Endodermal cell (in vitro differentiated cells): ENCODE results near the gene CRYGD. TPM values are rescaled to one million over a fixed set of nuclear protein-coding genes. Genes with fewer than 3 reads are reported as not detected.

Source experiments
- DNase-seq: peaks from one replicate; pipeline ENCODE4 v3.0.0-alpha.2; 2017
- H3K27ac ChIP-seq: 2 replicates; pipeline ENCODE4 v1.5.1; 2013; ENCODE audit warnings: mild to moderate bottlenecking, low read depth, low read length, moderate library complexity
- H3K27me3 ChIP-seq: 2 replicates; pipeline ENCODE4 v1.6.1; 2013; ENCODE audit warnings: mild to moderate bottlenecking, low read length, moderate library complexity; ENCODE audit not compliant: insufficient read depth, control insufficient read depth, poor library complexity, severe bottlenecking
- H3K36me3 ChIP-seq: 2 replicates; pipeline ENCODE4 v1.7.0; 2013; ENCODE audit warnings: mild to moderate bottlenecking, low read length, moderate library complexity; ENCODE audit not compliant: control insufficient read depth, insufficient read depth
- H3K4me1 ChIP-seq: one replicate; pipeline ENCODE4 v1.7.0; 2013; ENCODE audit warnings: low read length; ENCODE audit not compliant: control insufficient read depth, insufficient read depth
- H3K4me3 ChIP-seq: 2 replicates; pipeline ENCODE4 v1.5.1; 2013; ENCODE audit warnings: mild to moderate bottlenecking, low read length, moderate library complexity
- H3K9ac ChIP-seq: 2 replicates; pipeline ENCODE4 v1.6.1; 2013; ENCODE audit warnings: mild to moderate bottlenecking, low read length, moderate library complexity; ENCODE audit not compliant: poor library complexity, severe bottlenecking; ENCODE audit errors: extremely low read depth
- H3K9me3 ChIP-seq: 2 replicates; pipeline ENCODE4 v1.6.1; 2013; ENCODE audit warnings: mild to moderate bottlenecking, low read length, moderate library complexity; ENCODE audit not compliant: control insufficient read depth
- H3K27ac Mint-ChIP-seq: 2 replicates; pipeline ENCODE4 v1.8.0; 2020; ENCODE audit warnings: mixed read lengths
- H3K27me3 Mint-ChIP-seq: 2 replicates; pipeline ENCODE4 v1.8.0; 2021; ENCODE audit warnings: mild to moderate bottlenecking, mixed read lengths; ENCODE audit not compliant: insufficient read depth
- H3K36me3 Mint-ChIP-seq: 2 replicates; pipeline ENCODE4 v1.8.0; 2020; ENCODE audit warnings: low read depth, mixed read lengths
- H3K4me1 Mint-ChIP-seq: 2 replicates; pipeline ENCODE4 v1.8.0; 2020; ENCODE audit warnings: mixed read lengths
- H3K4me3 Mint-ChIP-seq: 2 replicates; pipeline ENCODE4 v1.8.0; 2020; ENCODE audit warnings: mild to moderate bottlenecking, moderate library complexity, mixed read lengths
- H3K9me3 Mint-ChIP-seq: 2 replicates; pipeline ENCODE4 v1.8.0; 2020; ENCODE audit warnings: mild to moderate bottlenecking, mixed read lengths
- CTCF ChIP-seq: fragments of 200-600 bp; sonication (generic); conservative IDR thresholded peaks from 2 replicates; pipeline ENCODE4 v1.5.0; 2021; ENCODE audit warnings: antibody characterized with exemption, mild to moderate bottlenecking
- WGBS, 2 experiments: methylation state at CpG; one replicate each; pipeline versions ENCODE4 v1.1.5 to v1.1.7; 2013; ENCODE audit warnings: missing lambda C conversion rate in 2 of 2, mixed read lengths in 1 of 2; ENCODE audit not compliant: insufficient coverage in 1 of 2, insufficient read length in 1 of 2; 5-methylcytosine and 5-hydroxymethylcytosine counted together
- total RNA-seq, 2 donors: library from RNA; stranded (reverse); fragmentation: NEBNext Ultra II Directional in 1 of 2; extraction: Animal tissue kit (Norgen Biotek cat#: 25700) in 1 of 2; gene quantifications; 2 replicates in 1 of 2; 3 replicates in 1 of 2; pipeline ENCODE4 v1.2.1, GENCODE V29; 2021

The CRYGD gene
- total RNA-seq, 2 donors from 2014 or later = 2.2 TPM; not detected in 1

DNA sequence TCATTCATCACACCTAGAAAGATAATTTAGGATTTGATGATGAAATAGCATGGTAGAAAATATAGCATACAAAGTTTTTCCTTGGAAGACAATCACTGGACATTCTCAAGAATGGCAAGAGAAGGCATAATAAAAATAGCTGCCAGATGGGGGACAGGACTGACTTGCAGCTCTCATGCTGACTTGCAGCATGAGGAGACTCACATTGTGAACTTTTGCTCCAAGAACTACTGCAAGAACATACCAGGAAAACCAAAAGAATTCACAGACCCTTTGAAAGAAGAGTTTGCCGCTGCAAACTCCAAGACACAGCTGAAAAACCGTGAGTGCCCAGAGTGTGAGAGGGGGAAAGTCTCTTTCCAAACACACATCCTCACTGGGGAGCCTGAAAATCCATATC, 47.0 kb downstream of the CRYGD start:
- Mint-ChIP-seq H3K4me3 (no peak overlapping the region), H3K36me3 (no peaks in the 10 kb centered on the region), H3K27ac (no peak overlapping the region), H3K9me3 (peaks cover 12% of the 10 kb centered on the region), H3K4me1 (peaks cover 26% of the 10 kb centered on the region), H3K27me3 (no peaks in the 10 kb centered on the region)
- H3K27me3 ChIP-seq = no peaks in the 10 kb centered on the region
- no peak overlapping the region for H3K9ac ChIP-seq
- no peak for TF ChIP-seq CTCF
- H3K4me3 ChIP-seq = no peak overlapping the region
- no peaks in the 10 kb centered on the region for H3K36me3 ChIP-seq
- WGBS, 2 experiments = 60 to 94% methylated on average over 1 to 2 of the region's 2 CpGs
- no peak for DNase-seq
- peaks cover 12% of the 10 kb centered on the region for H3K4me1 ChIP-seq
- no peak overlapping the region for H3K27ac ChIP-seq
- H3K9me3 ChIP-seq = no peaks in the 10 kb centered on the region

GRCh38 chr2:208074610-208075356, 49.5 kb downstream of the CRYGD start:
- H3K9me3 ChIP-seq = no peaks in the 10 kb centered on the region
- H3K9ac ChIP-seq = no peak overlapping the region
- no peaks in the 10 kb centered on the region for H3K36me3 ChIP-seq
- Mint-ChIP-seq H3K4me3 (no peak overlapping the region), H3K27me3 (no peaks in the 10 kb centered on the region), H3K36me3 (no peaks in the 10 kb centered on the region), H3K4me1 (peaks cover 27% of the 10 kb centered on the region), H3K9me3 (peaks cover 2% of the 10 kb centered on the region), H3K27ac (no peak overlapping the region)
- H3K4me3 ChIP-seq = no peak overlapping the region
- TF ChIP-seq CTCF = no peak
- no peaks in the 10 kb centered on the region for H3K27me3 ChIP-seq
- 81 to 88% methylated on average over 4 to 8 of the region's 9 CpGs for WGBS, 2 experiments
- peak; percentile 47 for DNase-seq
- peaks cover 16% of the 10 kb centered on the region for H3K4me1 ChIP-seq
- H3K27ac ChIP-seq = no peak overlapping the region

- Histone ChIP-seq H3K36me3 (no peaks in the 10 kb centered on the region), H3K27ac (no peak overlapping the region), H3K4me3 (no peak overlapping the region), H3K9me3 (no peaks in the 10 kb centered on the region), H3K27me3 (no peaks in the 10 kb centered on the region), H3K4me1 (peaks cover 6% of the 10 kb centered on the region), H3K9ac (no peak overlapping the region)
- H3K4me1 Mint-ChIP-seq = peaks cover 4% of the 10 kb centered on the region
- peak; percentile 95 for TF ChIP-seq CTCF
- peak; percentile 93 for DNase-seq
- H3K27ac Mint-ChIP-seq = no peak overlapping the region
- no peaks in the 10 kb centered on the region for H3K9me3 Mint-ChIP-seq
- no peaks in the 10 kb centered on the region for H3K36me3 Mint-ChIP-seq
- 0 to 29% methylated on average over 4 to 9 of the region's 9 CpGs for WGBS, 2 experiments
- H3K4me3 Mint-ChIP-seq = no peak overlapping the region
- no peaks in the 10 kb centered on the region for H3K27me3 Mint-ChIP-seq
Observed at GRCh38 chr2:208072250-208072892, 52.0 kb downstream of the CRYGD start.

Other genes starting within 250 kb of the CRYGD start
- gene PLEKHM3, start 99.0 kb downstream of the CRYGD start, total RNA-seq = 10 to 100 TPM; 13.3 to 17.9 TPM
- not detected for gene CRYGC, start 5.3 kb upstream of the CRYGD start, total RNA-seq
- gene CRYGB, start 21.6 kb upstream of the CRYGD start, total RNA-seq = under 1 TPM in 1 of 2 donors, not detected in 1; 0.46 TPM
- gene CRYGA, start 39.1 kb upstream of the CRYGD start, total RNA-seq = not detected
- under 1 TPM in 1 of 2 donors, not detected in 1; 0.55 TPM for gene C2orf80, start 65.5 kb upstream of the CRYGD start, total RNA-seq
- gene IDH1, start 130.5 kb upstream of the CRYGD start, total RNA-seq = 100 to 1,000 TPM; 305 to 431 TPM
- gene PIKFYVE, start 141.7 kb upstream of the CRYGD start, total RNA-seq = 10 to 100 TPM; 34.9 to 41.2 TPM